Brain microvascular endothelial cell (primary cell): ENCODE results near the gene GLT6D1.

Experiments
- DNase-seq: peaks from one replicate; pipeline ENCODE4 v3.0.0-alpha.2; 2020
- H3K27ac ChIP-seq: fragments of 250-450 bp; sonication (Bioruptor Pico); 2 replicates; pipeline ENCODE4 v1.5.1; 2020; ENCODE audit warnings: mild to moderate bottlenecking, moderate library complexity
- H3K27me3 ChIP-seq: fragments of 250-450 bp; sonication (Bioruptor Pico); replicated peaks from 2 replicates; pipeline ENCODE4 v1.5.1; 2020; ENCODE audit warnings: mild to moderate bottlenecking
- H3K36me3 ChIP-seq: fragments of 250-450 bp; sonication (Bioruptor Pico); replicated peaks from 2 replicates; pipeline ENCODE4 v1.5.1; 2020; ENCODE audit warnings: mild to moderate bottlenecking
- H3K4me3 ChIP-seq: 2 replicates; pipeline ENCODE4 v1.5.1; 2011; ENCODE audit warnings: low read depth, mild to moderate bottlenecking, control low read depth, low read length, moderate library complexity
- in situ Hi-C: cut with HindIII; loops from 2 replicates; pipeline ENCODE4 v1.10.0; 2017; ENCODE audit warnings: low sequenced_read_pairs, low pct_ligation_motif_present
- TF ChIP-seq, protein P1 (sequence below): IDR thresholded peaks from 2 replicates; pipeline ENCODE4 v1.5.1; 2011; ENCODE audit warnings: low read depth, mild to moderate bottlenecking, moderate library complexity, low read length, control low read depth, inconsistent platforms; ENCODE audit errors: missing control alignments

GLT6D1 gene

DNA sequence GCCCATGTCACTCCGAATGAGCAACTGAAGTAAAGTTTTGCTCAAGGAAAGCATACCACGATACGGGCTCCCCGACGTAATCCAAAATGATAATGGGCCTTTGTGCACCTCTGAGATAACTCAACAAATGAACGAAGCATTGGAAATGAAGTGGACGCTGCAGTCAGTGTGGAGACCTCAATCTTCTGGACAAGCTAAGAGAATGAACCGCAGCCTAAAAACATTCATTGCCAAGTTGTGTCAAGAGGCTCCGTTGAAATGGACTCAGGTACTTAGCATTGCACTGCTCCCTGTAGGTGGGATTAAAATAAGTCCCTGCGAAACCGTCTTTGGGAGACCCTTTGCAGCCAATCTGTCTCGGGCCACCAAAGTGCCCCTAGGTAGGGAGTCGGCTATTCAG, 19.9 kb upstream of the GLT6D1 start:
- in situ Hi-C loops: no loop called here
- no peak overlapping the region for H3K4me3 ChIP-seq
- no peaks in the 10 kb centered on the region for H3K36me3 ChIP-seq
- TF ChIP-seq, protein P1, sequence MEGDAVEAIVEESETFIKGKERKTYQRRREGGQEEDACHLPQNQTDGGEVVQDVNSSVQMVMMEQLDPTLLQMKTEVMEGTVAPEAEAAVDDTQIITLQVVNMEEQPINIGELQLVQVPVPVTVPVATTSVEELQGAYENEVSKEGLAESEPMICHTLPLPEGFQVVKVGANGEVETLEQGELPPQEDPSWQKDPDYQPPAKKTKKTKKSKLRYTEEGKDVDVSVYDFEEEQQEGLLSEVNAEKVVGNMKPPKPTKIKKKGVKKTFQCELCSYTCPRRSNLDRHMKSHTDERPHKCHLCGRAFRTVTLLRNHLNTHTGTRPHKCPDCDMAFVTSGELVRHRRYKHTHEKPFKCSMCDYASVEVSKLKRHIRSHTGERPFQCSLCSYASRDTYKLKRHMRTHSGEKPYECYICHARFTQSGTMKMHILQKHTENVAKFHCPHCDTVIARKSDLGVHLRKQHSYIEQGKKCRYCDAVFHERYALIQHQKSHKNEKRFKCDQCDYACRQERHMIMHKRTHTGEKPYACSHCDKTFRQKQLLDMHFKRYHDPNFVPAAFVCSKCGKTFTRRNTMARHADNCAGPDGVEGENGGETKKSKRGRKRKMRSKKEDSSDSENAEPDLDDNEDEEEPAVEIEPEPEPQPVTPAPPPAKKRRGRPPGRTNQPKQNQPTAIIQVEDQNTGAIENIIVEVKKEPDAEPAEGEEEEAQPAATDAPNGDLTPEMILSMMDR: no peak
- no peaks in the 10 kb centered on the region for H3K27me3 ChIP-seq
- H3K27ac ChIP-seq: no peak overlapping the region
- DNase-seq: no peak

DNA sequence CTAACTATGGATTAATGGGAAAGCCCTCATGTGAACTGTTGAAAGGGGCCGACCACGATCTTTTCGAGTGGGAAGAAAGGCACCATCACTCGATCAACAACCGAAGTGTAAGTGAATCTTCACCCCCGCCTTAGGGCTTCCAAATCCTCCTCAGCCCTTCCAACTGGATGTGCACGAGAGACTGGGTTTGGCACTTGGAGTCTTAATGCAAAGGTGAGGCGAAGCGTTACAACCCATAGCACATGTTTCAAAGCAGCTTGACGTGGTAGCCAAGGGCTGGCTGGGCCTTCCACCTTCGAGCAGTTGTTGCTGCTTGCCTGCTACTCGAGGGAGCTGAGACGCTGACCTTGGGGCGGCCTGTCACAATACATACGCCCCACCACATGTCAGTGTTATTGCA, 18.1 kb upstream of the GLT6D1 start:
- no peaks in the 10 kb centered on the region for H3K36me3 ChIP-seq
- DNase-seq: no peak
- in situ Hi-C loops: no loop called here
- TF ChIP-seq, protein P1: no peak
- H3K4me3 ChIP-seq: no peak overlapping the region
- no peaks in the 10 kb centered on the region for H3K27me3 ChIP-seq
- no peak overlapping the region for H3K27ac ChIP-seq

DNA sequence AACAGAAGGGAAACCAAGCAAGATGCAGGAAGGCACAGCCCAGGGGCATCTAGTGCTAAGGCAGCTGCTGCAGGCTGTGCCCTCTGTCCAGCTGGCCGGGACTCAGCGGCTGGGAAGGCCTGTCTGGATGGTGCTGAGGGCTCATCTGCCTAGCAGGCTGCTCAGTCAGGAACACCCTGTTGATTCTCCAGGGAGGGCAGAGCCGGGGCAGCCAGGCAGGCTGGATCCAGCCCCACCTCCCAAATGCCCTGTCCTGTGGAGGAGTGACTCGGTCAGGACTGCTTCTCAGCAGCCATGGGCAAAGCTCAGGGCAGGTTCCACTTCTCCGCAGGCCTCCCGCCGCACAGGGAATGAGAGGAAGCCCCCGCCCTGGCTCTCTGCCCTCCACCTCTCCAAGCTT, 16.0 kb upstream of the GLT6D1 start:
- Histone ChIP-seq H3K27me3 (no peaks in the 10 kb centered on the region), H3K4me3 (no peak overlapping the region), H3K27ac (no peak overlapping the region), H3K36me3 (no peaks in the 10 kb centered on the region)
- TF ChIP-seq, protein P1: no peak
- in situ Hi-C loops: no loop called here
- no peak for DNase-seq

DNA sequence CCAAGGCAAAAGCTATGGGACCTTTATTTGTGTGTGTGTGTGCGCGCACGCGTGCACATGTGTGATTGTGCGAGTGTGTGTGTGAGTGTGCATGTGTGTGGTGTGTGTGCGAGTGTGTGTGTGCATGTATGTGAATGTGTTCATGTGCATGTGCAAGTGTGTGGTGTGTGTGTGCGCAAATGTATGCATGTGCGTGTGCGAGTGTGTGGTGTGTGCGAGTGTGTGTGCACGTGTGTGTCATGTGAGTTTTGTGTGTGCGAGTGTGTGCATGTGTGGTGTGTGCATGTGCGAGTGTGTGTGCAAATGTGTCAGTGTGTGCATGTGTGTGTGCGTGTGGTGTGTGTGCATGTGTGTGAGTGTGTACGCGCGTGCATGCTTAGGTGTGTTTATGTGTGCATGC, 11.1 kb upstream of the GLT6D1 start:
- Histone ChIP-seq H3K27me3 (no peaks in the 10 kb centered on the region), H3K27ac (no peak overlapping the region), H3K36me3 (no peaks in the 10 kb centered on the region), H3K4me3 (no peak overlapping the region)
- TF ChIP-seq, protein P1: no peak
- DNase-seq: no peak
- in situ Hi-C loops: no loop called here

DNA sequence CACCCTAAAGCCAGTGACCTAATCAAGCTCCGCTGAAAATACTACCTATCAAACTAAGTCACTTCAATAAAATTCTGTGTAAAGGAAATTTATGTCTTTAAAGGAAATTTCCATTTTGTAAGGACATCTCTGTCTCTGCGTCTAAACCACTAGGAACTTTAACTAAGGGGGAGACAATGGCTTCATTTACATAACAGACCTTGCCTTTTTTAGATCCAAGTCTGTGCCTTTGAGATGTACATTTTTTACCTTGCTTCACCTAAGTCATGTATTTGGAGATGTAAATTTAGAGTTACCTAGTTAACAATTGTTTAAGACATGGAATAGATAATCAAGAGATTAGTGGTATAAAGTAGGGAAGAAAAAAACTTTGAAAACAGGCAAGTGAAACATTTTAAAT, 10.2 kb upstream of the GLT6D1 start:
- no peak for DNase-seq
- TF ChIP-seq, protein P1: no peak
- H3K27ac ChIP-seq: no peak overlapping the region
- H3K36me3 ChIP-seq: no peaks in the 10 kb centered on the region
- no peak overlapping the region for H3K4me3 ChIP-seq
- no peaks in the 10 kb centered on the region for H3K27me3 ChIP-seq
- in situ Hi-C loops: no loop called here
